HUES6 (cell line): ENCODE data around the gene NDE1.
"Not testable (repeated sequence)": the region's sequence is repeated elsewhere in the genome, so short reads cannot be mapped to it uniquely, and the experiment has no call there.

Experiments used
- H3K27ac ChIP-seq: 2 replicates; pipeline ENCODE4 v1.7.0; 2013; ENCODE audit warnings: low read depth, mild to moderate bottlenecking, low read length, inconsistent platforms
- H3K27me3 ChIP-seq: 2 replicates; pipeline ENCODE4 v1.6.1; 2013; ENCODE audit warnings: low read length; ENCODE audit not compliant: control insufficient read depth, insufficient read depth
- H3K36me3 ChIP-seq: 2 replicates; pipeline ENCODE4 v1.6.1; 2013; ENCODE audit warnings: low read length; ENCODE audit not compliant: control insufficient read depth, insufficient read depth
- H3K4me1 ChIP-seq: 2 replicates; pipeline ENCODE4 v1.6.1; 2013; ENCODE audit warnings: low read length; ENCODE audit not compliant: control insufficient read depth, insufficient read depth
- H3K4me3 ChIP-seq: 2 replicates; pipeline ENCODE4 v1.5.1; 2013; ENCODE audit warnings: low read depth, low read length
- H3K9ac ChIP-seq: one replicate; pipeline ENCODE4 v1.6.1; 2013; ENCODE audit warnings: mild to moderate bottlenecking, low read length
- H3K9me3 ChIP-seq: 2 replicates; pipeline ENCODE4 v1.6.1; 2013; ENCODE audit warnings: low read depth, low read length; ENCODE audit not compliant: control insufficient read depth, insufficient read depth

Gene NDE1

GRCh38 chr16:15655561-15655960, 5.5 kb downstream of the NDE1 start:
- not testable (repeated sequence) for H3K4me3 ChIP-seq, H3K27me3 ChIP-seq, H3K9me3 ChIP-seq, H3K27ac ChIP-seq, H3K4me1 ChIP-seq, H3K9ac ChIP-seq, H3K36me3 ChIP-seq

GRCh38 chr16:15658149-15658548, 8.1 kb downstream of the NDE1 start:
- Histone ChIP-seq H3K9ac (no peak overlapping the region), H3K36me3 (0 out of 2 replicates have a peak, but pooled peaks cover 4% of the 10 kb centered on the region), H3K9me3 (no peaks in the 10 kb centered on the region), H3K27me3 (no peaks in the 10 kb centered on the region), H3K4me3 (no peak overlapping the region), H3K27ac (no peak overlapping the region), H3K4me1 (no peaks in the 10 kb centered on the region; the same call in 1 of the 2 replicates)

GRCh38 chr16:15658556-15658955, 8.5 kb downstream of the NDE1 start:
- Histone ChIP-seq H3K9ac (no peak overlapping the region), H3K36me3 (0 out of 2 replicates have a peak, but pooled peaks cover 4% of the 10 kb centered on the region), H3K4me3 (no peak overlapping the region), H3K9me3 (no peaks in the 10 kb centered on the region), H3K27me3 (no peaks in the 10 kb centered on the region), H3K4me1 (no peaks in the 10 kb centered on the region; the same call in 1 of the 2 replicates), H3K27ac (no peak overlapping the region)

GRCh38 chr16:15660203-15660601, 10.2 kb downstream of the NDE1 start:
- Histone ChIP-seq H3K27me3 (no peaks in the 10 kb centered on the region), H3K9me3 (no peaks in the 10 kb centered on the region), H3K36me3 (peaks cover 12% of the 10 kb centered on the region), H3K27ac (no peak overlapping the region), H3K4me1 (no peaks in the 10 kb centered on the region; the same call in 1 of the 2 replicates), H3K4me3 (no peak overlapping the region), H3K9ac (no peak overlapping the region)

GRCh38 chr16:15665107-15665506, 15.1 kb downstream of the NDE1 start:
- no peaks in the 10 kb centered on the region; the same call in 1 of the 2 replicates for H3K4me1 ChIP-seq
- H3K27me3 ChIP-seq = no peaks in the 10 kb centered on the region
- H3K36me3 ChIP-seq = peaks cover 53% of the 10 kb centered on the region
- H3K4me3 ChIP-seq = no peak overlapping the region
- H3K9ac ChIP-seq = no peak overlapping the region
- H3K9me3 ChIP-seq = no peaks in the 10 kb centered on the region
- H3K27ac ChIP-seq = no peak overlapping the region

- H3K9ac ChIP-seq = no peak overlapping the region
- H3K27ac ChIP-seq = no peak overlapping the region
- no peak overlapping the region for H3K4me3 ChIP-seq
- no peaks in the 10 kb centered on the region for H3K9me3 ChIP-seq
- no peaks in the 10 kb centered on the region for H3K4me1 ChIP-seq
- H3K27me3 ChIP-seq = no peaks in the 10 kb centered on the region
- peaks cover 68% of the 10 kb centered on the region for H3K36me3 ChIP-seq
Observed at GRCh38 chr16:15667091-15667742, 17.2 kb downstream of the NDE1 start.

GRCh38 chr16:15671530-15672117, 21.6 kb downstream of the NDE1 start:
- Histone ChIP-seq H3K9me3 (no peaks in the 10 kb centered on the region), H3K4me1 (peaks cover 6% of the 10 kb centered on the region; the same call in 1 of the 2 replicates), H3K4me3 (no peak overlapping the region), H3K36me3 (peaks cover 50% of the 10 kb centered on the region), H3K27me3 (no peaks in the 10 kb centered on the region), H3K27ac (no peak overlapping the region), H3K9ac (no peak overlapping the region)

GRCh38 chr16:15672127-15672513, 22.1 kb downstream of the NDE1 start:
- H3K36me3 ChIP-seq = peaks cover 46% of the 10 kb centered on the region
- H3K4me3 ChIP-seq, H3K9ac ChIP-seq, H3K4me1 ChIP-seq, H3K27me3 ChIP-seq, H3K9me3 ChIP-seq, H3K27ac ChIP-seq: not testable (repeated sequence)

- H3K9me3 ChIP-seq = no peaks in the 10 kb centered on the region
- H3K4me3 ChIP-seq = no peak overlapping the region
- H3K9ac ChIP-seq = no peak overlapping the region
- H3K4me1 ChIP-seq = peaks cover 6% of the 10 kb centered on the region; the same call in 1 of the 2 replicates
- H3K27me3 ChIP-seq = no peaks in the 10 kb centered on the region
- no peak overlapping the region for H3K27ac ChIP-seq
- H3K36me3 ChIP-seq = peaks cover 46% of the 10 kb centered on the region
Observed at GRCh38 chr16:15672514-15673167, 22.6 kb downstream of the NDE1 start.

GRCh38 chr16:15674571-15674970, 24.5 kb downstream of the NDE1 start:
- no peaks in the 10 kb centered on the region for H3K9me3 ChIP-seq
- H3K4me1 ChIP-seq = peaks cover 6% of the 10 kb centered on the region; the same call in 1 of the 2 replicates
- H3K9ac ChIP-seq = no peak overlapping the region
- H3K27me3 ChIP-seq = no peaks in the 10 kb centered on the region
- H3K27ac ChIP-seq = no peak overlapping the region
- peaks cover 49% of the 10 kb centered on the region for H3K36me3 ChIP-seq
- no peak overlapping the region for H3K4me3 ChIP-seq

- Histone ChIP-seq H3K4me1 (peaks cover 6% of the 10 kb centered on the region; the same call in 1 of the 2 replicates), H3K36me3 (peaks cover 38% of the 10 kb centered on the region), H3K9me3 (no peaks in the 10 kb centered on the region), H3K27me3 (no peaks in the 10 kb centered on the region), H3K9ac (no peak overlapping the region), H3K4me3 (no peak overlapping the region), H3K27ac (no peak overlapping the region)
Observed at GRCh38 chr16:15676506-15676905, 26.5 kb downstream of the NDE1 start.
